Lower lobe of right lung (tissue), 2 donors: Measurements from ENCODE around the gene CEBPE. TPM values are rescaled to one million over a fixed set of nuclear protein-coding genes. Genes with fewer than 3 reads are reported as not detected.

ENCODE experiments used
- ATAC-seq, 2 donors: fragments of 200-7000 bp; cut with Tn5 transposase; one replicate each; pipeline ENCODE4 v1.9.1; 2020 to 2022; ENCODE audit warnings: mild to moderate bottlenecking in 2 of 2, moderate library complexity in 2 of 2
- DNase-seq: peaks from one replicate; pipeline ENCODE4 v3.0.0-alpha.2; 2020
- H3K27ac ChIP-seq: fragments of 200-600 bp; one replicate; pipeline ENCODE4 v1.8.0; 2022
- H3K27me3 ChIP-seq: fragments of 200-600 bp; one replicate; pipeline ENCODE4 v1.8.0; 2022; ENCODE audit warnings: low read depth
- H3K36me3 ChIP-seq: fragments of 200-600 bp; one replicate; pipeline ENCODE4 v1.8.0; 2022; ENCODE audit warnings: mild to moderate bottlenecking
- H3K4me1 ChIP-seq: fragments of 200-600 bp; one replicate; pipeline ENCODE4 v1.8.0; 2022
- H3K4me3 ChIP-seq: fragments of 200-600 bp; one replicate; pipeline ENCODE4 v1.8.0; 2022; ENCODE audit warnings: mild to moderate bottlenecking
- H3K9me3 ChIP-seq: fragments of 200-600 bp; one replicate; pipeline ENCODE4 v1.8.0; 2022
- intact Hi-C: fragments of 100-400 bp; cut with DNase I; formaldehyde crosslinking; loops from one replicate; pipeline ENCODE4 v1.11.0; 2022
- total RNA-seq: library from RNA; stranded (reverse); fragmentation: NEBNext Ultra II Directional; extraction: Animal tissue kit (Norgen Biotek cat#: 25700); gene quantifications from one replicate; pipeline ENCODE4 v1.2.1, GENCODE V29; 2021
- TF ChIP-seq, protein P1 (sequence below): fragments of 200-600 bp; IDR thresholded peaks from one replicate; pipeline ENCODE4 v1.8.0; 2022; ENCODE audit warnings: antibody characterized with exemption, mild to moderate bottlenecking
- donor health status: DM: no; HTN: yes; CAD: no; lungs with severe emphysema.

CEBPE gene
- total RNA-seq, 1 donor from 2014 or later, result 0.32 TPM

DNA sequence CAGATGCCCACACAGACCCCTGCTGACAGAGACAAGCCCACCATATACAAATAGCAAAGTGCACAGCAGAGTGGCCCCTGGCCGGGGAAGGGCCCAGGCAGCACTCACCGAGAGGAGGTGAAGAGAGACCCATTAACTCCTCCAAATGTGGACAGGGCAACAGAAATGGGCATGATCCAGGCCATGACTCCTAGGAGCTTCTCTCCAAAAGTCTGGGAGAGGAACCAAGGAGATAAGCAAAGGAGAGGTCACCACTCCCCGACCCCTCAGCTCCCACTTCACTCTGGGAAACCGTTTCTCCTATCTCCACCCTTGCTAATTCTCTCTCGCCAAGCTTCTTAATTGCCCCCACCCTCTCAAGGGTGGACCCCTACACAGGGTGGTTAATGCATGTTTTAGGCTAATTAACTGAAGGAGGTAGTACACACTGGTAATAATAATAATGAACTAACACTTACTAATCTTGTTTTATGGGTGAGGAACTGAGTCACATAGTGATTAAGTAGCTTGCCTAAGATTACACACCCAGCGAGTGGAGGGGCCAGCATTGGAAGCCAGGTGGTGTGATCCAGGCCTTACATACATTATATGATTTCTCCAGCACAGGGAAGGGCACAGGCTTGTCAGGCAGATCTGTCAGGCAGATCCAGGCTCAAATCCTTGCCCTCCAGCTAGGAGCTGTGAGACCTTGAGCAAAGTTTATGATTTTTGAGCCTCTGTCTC, 18.9 kb upstream of the CEBPE start:
- Histone ChIP-seq H3K27me3 (no peaks in the 10 kb centered on the region), H3K9me3 (no peaks in the 10 kb centered on the region), H3K36me3 (peaks cover 8% of the 10 kb centered on the region), H3K4me3 (no peak overlapping the region), H3K4me1 (peaks cover 8% of the 10 kb centered on the region), H3K27ac (no peak overlapping the region)
- ATAC-seq (peak in 1 of 2 donors; percentile 8), DNase-seq (no peak)
- TF ChIP-seq, protein P1, sequence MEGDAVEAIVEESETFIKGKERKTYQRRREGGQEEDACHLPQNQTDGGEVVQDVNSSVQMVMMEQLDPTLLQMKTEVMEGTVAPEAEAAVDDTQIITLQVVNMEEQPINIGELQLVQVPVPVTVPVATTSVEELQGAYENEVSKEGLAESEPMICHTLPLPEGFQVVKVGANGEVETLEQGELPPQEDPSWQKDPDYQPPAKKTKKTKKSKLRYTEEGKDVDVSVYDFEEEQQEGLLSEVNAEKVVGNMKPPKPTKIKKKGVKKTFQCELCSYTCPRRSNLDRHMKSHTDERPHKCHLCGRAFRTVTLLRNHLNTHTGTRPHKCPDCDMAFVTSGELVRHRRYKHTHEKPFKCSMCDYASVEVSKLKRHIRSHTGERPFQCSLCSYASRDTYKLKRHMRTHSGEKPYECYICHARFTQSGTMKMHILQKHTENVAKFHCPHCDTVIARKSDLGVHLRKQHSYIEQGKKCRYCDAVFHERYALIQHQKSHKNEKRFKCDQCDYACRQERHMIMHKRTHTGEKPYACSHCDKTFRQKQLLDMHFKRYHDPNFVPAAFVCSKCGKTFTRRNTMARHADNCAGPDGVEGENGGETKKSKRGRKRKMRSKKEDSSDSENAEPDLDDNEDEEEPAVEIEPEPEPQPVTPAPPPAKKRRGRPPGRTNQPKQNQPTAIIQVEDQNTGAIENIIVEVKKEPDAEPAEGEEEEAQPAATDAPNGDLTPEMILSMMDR, result no peak
- intact Hi-C loops, result no loop called here

DNA sequence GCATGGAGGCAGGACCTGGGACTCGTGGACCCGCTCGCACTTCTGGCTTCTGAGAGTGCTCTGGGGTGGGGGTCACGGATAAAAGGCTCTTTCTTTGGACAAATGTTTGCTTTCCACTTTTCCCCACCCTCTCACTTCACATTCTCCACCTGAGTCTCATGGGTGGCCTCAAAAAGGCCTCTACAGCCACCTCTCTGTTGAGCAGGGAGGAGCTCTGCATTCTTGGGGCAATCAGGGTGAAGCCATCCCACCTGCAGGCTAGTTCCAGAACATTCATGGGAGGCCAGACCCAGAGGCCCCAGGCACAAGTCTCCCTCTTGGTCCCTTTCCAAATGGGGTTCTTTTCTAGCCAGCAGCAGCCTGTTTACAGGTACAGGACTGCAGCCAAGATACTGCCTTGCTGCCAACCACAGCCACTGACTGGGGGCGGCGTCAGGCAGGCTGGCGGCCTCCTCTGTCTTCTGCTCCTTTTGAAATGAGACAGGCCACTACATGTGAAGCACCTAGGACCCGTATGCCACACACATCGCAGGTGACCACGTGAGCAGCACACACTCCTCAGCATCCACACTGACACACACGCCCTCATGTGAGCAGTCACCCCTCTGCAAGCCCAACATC, 18.2 kb upstream of the CEBPE start:
- H3K9me3 ChIP-seq, result no peaks in the 10 kb centered on the region
- TF ChIP-seq, protein P1, result no peak
- H3K27ac ChIP-seq, result no peak overlapping the region
- H3K27me3 ChIP-seq, result no peaks in the 10 kb centered on the region
- intact Hi-C loops, result no loop called here
- H3K4me1 ChIP-seq, result peaks cover 2% of the 10 kb centered on the region
- DNase-seq (no peak), ATAC-seq (peak; percentile 29 to 42)
- H3K4me3 ChIP-seq, result no peak overlapping the region
- peaks cover 4% of the 10 kb centered on the region for H3K36me3 ChIP-seq

DNA sequence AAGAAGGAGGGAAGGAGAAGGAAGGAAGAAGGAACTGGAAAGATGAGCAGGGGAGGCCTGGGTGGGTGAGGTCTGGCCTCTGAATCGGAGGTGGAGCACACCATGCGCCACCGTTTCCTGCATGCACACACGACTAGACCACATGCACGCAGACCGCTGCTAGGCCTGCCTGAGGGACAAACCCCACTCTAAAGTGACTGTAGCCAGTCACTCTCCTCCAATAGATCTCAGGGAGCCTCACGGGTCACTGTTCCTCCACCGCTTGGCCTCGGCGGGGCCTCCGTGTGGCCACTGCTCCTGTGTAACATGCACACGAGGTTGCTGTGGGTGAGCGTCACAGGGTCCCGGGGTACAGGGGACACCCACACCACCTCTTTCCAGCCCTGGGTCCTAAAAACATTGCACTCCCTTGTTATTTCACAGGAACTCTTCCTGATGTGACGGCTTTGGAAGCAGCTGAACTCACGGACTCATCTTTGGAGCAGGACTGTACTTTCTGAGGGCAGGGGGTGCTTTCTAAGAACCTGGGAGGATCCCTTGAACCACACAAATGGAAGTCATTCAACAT, 17.6 kb upstream of the CEBPE start:
- peaks cover 4% of the 10 kb centered on the region for H3K36me3 ChIP-seq
- intact Hi-C loops, result no loop called here
- ATAC-seq (no peak), DNase-seq (no peak)
- H3K4me3 ChIP-seq, result no peak overlapping the region
- no peaks in the 10 kb centered on the region for H3K27me3 ChIP-seq
- TF ChIP-seq, protein P1, result no peak
- H3K4me1 ChIP-seq, result no peaks in the 10 kb centered on the region
- H3K9me3 ChIP-seq, result no peaks in the 10 kb centered on the region
- H3K27ac ChIP-seq, result no peak overlapping the region

DNA sequence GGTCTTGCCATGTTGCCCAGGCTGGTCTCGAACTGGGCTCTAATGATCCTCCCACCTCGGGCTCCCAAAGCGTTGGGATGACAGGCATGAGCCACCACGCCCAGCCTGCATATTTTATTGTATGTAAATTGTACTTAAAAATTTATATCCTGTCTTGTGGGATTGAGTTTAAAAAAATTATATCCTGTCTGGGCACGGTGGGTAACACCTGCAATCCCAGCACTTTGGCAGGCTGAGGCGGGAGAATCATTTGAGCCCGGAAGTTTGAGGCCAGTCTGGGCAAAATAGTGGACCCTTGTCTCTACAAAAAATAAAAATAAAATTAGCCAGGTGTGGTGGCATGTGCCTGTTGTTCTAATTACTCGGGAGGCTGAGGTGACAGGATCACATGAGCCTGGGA, 13.9 kb upstream of the CEBPE start:
- Histone ChIP-seq H3K27me3 (no peaks in the 10 kb centered on the region), H3K4me1 (no peaks in the 10 kb centered on the region), H3K9me3 (no peaks in the 10 kb centered on the region), H3K27ac (no peak overlapping the region), H3K36me3 (peaks cover 25% of the 10 kb centered on the region), H3K4me3 (no peak overlapping the region)
- DNase-seq (no peak), ATAC-seq (no peak)
- TF ChIP-seq, protein P1, result no peak
- intact Hi-C loops, result no loop called here

DNA sequence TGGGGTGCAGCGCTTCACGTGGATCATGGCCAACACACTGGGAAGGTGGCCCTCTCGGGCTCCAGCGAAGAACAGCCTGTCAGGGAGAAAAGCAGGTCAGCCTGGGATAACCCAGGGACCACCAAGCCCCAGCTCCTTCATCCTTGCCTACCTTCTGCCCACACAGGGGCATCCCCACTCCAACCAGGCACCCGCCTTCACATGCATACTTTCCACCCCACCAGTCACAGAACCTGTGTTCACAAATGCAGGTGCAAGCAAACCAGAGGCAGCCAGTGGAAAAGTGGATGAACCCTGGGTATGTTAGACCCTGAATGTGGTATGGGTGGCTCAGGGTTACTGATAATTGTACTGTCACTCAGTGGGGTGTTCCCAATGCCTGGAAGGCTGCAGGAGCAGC, 12.4 kb upstream of the CEBPE start:
- H3K36me3 ChIP-seq, result peaks cover 28% of the 10 kb centered on the region
- no peaks in the 10 kb centered on the region for H3K4me1 ChIP-seq
- no peak overlapping the region for H3K4me3 ChIP-seq
- TF ChIP-seq, protein P1, result no peak
- H3K27ac ChIP-seq, result no peak overlapping the region
- intact Hi-C loops, result no loop called here
- H3K9me3 ChIP-seq, result no peaks in the 10 kb centered on the region
- H3K27me3 ChIP-seq, result no peaks in the 10 kb centered on the region
- DNase-seq (no peak), ATAC-seq (no peak)
